Iris pigment epithelial cell (primary cell): Measurements from ENCODE around the gene SPAST.
"Not testable (repeated sequence)": the region's sequence is repeated elsewhere in the genome, so short reads cannot be mapped to it uniquely, and the experiment has no call there.

Experiments
- DNase-seq: peaks from one replicate; pipeline ENCODE4 v3.0.0-alpha.2; 2011; ENCODE audit warnings: low read depth

SPAST gene

DNA sequence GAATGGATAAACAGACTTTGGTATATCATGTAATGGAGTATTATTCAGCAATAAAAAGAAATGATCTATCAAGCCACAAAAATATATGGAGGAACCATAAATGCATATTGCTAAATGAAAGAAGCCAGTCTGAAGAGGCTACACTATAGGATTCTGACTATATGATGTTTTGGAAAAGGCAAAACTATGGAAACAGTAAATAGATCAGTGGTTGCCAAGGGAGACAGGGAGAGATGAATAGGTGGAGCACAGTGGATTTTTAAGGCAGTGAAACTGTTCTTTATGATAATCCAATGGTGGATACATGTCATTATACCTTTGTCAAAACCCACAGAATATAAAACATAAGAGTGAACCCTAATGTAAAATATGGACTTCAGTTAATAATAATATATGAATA is 61.3 kb downstream of the SPAST start:
- no peak for DNase-seq

DNA sequence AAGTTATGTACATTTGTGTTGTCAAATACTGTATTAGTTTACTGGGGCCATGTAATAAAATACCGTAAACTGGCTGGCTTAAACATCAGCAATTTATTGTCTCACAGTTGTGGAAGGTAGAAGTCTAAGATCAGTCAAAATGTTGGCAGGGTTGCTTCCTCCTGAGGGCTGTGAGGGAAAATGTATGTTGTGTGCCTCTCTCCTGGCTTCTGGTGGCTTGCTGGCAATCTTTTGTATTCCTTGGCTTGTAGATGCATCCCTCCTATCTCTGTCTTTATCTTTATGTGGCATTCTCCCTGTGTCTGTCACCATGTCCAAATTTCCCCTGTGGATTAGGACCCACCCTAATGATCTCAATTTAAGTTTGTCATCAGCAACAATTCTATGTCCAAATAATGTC is 65.3 kb downstream of the SPAST start:
- no peak for DNase-seq

DNA sequence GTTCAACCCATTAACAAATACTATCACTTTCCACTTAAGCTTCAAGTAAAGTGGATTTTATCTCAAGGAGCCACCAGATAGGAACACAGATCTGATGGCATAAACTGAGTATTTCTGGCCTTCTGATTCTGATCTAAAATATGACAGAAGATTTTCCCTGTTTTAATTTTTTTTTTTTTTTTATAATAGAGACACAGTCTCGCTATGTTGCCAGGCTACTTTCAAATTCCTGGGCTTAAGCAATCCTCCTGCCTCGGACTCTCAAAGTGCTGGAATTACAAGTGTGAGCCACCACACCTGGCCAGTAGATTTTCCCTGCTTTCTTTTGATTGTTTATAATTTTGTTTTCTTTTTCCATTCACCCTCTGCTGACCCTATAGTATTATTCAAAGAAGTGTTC is 65.7 kb downstream of the SPAST start:
- DNase-seq = no peak

DNA sequence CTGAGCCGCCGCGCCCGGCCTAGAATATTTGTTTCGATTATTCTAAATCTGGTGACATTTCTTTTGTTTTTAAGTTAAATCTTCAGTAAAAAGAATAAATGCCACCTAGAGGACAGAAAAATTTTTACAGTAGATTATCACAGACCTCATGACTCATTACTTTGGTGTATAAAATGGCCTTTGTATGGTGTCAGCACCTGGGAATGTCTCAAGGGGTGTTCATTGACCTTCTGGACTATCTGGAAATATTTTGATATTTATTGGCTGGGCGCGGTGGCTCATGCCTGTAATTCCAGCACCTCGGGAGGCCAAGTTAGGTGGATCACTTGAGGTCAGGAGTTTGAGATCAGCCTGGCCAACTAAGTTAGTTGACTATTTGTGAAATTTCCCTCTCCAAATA is 72.1 kb downstream of the SPAST start:
- peak; percentile 87 for DNase-seq

DNA sequence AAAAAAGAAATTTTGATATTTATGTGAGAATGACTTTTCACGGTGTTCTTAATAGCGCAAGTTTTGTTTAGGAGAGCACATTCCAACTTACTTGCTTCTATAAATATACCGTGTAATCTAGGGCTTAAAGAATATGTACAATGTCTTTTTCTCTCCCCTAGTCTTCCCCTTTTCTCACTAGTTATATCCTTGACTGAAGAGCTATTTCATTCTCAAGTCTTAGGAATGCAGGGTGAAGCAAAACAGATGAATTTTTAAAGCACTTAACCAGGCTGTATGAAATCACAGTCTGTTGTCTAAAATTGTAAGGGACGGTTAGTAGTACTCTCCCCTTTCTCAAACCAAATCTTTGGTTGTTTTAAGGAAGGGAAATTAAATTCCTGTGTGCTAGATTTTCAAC is 72.7 kb downstream of the SPAST start:
- peak; percentile 80 for DNase-seq

DNA sequence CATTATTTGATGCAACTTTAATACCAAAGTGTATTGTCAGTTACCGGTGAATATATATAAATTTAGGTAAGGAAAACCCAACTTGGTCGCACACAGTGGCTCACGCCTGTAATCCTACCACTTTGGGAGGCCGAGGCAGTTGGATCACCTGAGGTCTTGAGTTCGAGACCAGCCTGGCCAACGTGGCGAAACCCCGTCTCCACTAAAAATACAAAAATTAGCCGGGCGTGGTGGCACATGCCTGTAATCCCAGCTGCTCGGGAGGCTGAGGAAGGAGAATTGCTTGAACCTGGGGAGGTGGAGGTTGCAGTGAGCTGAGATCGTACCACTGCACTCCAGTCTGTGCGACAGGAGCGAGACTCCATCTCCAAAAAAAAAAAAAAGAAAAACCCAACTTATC is 88.2 kb downstream of the SPAST start:
- DNase-seq = not testable (repeated sequence)

DNA sequence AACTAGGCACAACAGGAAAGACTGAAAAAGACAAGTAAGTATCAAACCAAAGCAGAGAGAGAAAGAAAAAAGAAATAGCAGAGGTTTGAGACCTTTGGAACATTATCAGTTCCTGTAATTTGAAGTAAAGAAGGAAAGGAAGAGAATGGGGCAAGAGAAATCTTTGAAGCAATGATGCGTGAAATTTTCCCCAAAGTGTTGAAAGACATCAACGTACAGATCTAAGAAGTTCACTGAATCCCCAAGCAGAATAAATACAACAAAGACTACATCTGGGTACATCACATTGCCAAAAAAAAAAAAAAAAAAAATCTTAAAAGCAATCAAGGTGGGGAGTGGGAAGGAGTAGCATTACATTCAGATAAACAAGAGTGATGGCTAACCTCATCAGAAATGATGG is 96.3 kb downstream of the SPAST start:
- no peak for DNase-seq

DNA sequence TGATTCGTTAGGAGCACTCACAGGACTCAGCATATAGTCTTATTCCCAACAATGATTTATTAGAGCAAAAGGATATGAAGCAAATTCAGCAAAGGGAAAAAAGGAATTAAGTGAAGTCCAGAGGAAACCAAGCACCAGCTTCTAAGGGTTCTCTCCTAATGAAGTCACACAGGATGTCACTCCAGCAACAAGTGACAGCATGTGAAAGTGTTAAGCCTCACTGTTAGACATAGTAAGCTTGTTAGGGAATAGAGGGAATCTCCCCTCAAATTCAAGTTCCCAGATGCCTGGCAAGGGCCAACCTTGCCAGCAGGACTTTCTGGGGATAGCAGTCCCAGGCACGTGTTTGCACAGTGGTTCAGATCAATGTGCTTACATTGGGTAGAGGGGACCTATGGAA is 97.9 kb downstream of the SPAST start:
- no peak for DNase-seq

DNA sequence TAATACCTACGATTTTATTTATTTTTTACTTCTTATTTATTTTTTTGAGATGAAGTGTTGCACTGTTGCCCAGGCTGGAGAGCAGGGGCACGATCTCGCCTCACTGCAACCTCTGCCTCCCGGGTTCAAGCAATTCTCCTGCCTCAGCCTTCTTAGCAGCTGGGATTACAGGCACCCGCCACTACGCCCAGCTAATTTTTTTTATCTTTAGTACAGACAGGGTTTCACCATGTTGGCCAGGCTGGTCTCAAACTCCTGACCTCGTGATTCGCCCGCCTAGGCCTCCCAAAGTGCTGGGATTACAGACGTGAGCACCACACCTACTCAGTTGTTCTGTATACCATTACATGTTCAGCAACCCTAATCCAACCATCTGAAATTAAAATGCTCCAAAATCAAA is 100.9 kb downstream of the SPAST start:
- not testable (repeated sequence) for DNase-seq

DNA sequence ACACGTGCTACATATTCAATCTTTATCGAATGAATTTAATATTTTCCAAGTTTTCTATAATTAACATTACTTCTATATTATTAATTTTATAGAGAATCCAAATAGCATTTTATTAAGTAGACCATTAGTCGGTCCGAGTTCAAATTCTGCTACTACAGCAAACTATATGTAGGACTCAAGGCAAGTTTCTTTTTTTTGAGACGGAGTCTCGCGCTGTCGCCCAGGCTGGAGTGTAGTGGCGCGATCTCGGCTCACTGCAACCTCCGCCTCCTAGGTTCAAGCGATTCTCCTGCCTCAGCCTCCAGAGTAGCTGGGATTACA is 101.6 kb downstream of the SPAST start:
- DNase-seq = not testable (repeated sequence)

DNA sequence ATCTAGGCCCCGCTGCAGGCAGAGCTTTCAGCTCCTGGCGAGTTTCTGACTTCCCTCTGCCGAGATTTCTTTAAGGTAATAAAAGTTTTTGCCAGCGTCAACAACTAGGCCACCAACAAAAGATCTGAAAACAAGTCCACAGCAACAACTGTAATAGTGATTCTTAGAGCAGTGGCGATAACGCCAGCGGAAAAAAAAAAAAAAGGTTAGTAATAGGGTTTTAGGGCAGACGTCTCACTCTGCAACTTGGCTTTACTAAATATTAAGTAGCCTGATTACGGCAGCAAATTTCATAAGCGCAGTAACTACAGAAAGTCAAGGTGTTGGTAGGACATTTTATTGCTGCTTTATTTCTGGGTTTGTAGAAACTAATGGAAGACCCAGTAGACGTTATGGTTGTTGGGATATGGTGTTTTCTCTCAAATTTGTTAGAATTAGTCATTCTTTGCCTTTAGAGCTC is 102.8 kb downstream of the SPAST start:
- no peak for DNase-seq

DNA sequence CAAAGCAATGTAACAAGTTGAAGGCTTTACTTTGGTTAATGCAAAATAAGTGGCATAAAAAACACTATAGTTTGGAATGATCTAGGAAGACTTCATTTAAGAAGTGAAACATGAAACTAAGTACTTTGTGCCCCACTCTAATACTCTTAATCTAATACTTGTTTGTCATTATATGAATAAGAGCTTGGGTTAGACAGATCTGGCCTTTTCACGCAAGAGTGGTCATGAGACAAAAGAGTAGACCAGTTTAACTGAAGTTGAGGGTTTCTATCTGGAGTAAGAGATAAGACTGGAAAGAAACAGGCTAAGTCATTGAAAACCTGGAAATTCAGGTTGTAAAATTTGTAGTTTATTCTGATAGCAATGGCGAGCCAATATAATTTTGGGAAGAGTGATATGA is 105.2 kb downstream of the SPAST start:
- DNase-seq = no peak

DNA sequence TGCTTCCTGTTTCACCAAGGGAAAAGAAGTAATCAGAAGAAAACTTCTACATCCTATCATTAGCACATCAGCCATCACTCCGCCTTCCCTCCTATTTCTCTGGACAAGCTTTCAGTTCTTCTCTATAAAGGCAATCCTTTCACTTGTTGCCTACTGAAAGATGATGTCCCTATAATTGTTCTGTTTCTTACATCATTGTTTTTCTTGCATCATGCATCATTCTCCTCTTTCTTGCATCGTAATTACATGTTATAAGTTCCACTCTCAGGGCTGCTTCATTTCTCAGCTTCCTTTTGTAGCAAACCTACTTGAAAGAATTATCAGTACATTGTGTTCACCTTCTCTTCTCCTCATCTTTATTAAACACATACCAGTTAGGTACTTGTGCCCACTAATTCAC is 109.5 kb downstream of the SPAST start:
- DNase-seq = no peak

DNA sequence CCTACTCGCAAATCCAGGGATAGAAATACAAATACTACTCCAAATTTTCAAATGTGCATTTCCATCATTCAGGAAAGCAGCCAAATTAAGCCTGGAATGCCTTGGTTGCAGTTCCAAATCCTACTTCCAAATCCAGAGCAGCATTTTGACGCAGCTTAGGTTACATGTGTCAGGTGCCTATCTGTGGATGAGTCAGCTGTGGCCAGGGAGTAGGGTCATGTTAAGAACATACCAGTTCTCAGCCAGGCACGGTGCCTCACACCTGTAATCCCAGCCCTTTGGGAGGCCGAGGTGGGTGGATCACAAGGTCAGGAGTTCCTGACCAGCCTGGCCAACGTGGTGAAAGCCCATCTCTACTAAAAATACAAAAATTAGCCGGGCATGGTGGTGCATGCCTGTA is 119.3 kb downstream of the SPAST start:
- no peak for DNase-seq

DNA sequence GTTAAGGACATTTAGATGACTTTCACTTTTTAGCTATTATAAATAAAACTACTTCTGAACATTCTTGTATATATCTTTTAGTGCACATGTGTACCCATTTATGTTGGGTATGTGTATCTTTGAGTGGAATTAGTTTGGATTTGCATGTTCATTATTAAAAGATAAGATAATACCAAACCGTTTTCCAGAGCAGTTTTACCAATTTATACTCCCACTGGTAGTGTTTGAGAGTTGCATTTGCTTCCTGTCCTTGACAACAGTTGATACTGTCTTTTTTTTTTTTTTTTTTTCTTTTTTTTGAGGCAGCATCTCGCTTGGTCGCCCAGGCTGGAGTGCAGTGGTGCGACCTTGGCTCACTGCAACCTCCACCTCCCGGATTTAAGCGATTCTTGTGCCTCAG is 125.7 kb downstream of the SPAST start:
- DNase-seq = no peak

DNA sequence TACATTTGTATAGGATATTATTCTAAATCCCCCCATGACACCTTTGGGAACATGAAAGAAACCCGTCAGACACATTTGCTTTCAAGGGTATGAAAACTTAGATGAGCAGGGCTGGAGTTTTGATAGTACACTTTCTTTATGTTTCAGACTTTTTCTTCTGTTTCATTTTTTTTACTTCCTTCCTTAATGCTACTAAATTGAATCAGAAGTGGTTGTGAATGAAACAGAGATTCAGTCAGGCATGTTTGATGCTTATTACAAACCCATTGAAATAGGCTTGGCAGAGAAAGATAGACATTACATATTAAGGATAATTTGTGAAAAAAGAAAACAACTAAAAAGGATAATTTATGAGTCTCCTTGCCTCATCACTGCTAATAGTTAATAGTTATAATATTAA is 129.1 kb downstream of the SPAST start:
- DNase-seq = no peak

DNA sequence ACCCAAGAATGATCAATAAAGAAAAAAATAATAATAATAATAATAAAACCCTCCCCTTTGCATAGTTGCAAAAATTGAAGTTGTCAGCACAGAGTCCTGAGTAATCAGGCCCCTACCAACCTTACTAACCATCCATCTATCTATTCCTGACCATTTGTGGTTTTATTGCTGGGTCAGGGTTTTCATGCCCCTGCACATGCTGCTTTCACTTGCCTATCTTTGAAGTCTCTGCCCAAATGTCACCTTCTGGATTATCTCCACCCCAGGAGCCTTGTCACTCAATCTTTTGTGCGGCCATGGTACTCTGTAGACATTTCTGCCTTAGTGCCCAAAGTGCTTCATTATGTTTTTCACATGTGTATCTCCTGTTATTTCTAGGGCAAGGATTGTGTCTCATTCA is 137.5 kb downstream of the SPAST start:
- DNase-seq = no peak

DNA sequence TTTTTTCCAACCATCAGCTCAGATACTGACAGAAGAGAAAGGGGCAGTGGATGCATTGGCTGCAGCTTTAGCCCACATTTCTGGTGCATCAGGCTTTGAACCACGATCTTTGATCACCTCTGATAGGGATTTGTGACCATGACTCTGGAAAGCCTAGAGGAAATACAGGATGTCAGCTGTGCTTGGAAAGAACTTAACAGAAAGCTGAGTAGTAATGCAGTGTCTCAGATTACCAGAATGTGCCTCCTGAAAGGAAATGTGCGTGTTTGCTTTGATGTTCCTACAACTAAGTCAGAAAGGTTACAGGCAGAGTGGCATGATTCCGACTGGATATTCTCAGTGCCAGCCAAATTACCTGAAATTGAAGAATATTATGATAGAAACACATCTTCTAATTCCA is 140.1 kb downstream of the SPAST start:
- DNase-seq = peak; percentile 5
